T-helper 1 cell (primary cell): ENCODE data around the gene LPIN3.

ENCODE experiments used
- DNase-seq, 5 donors: peaks; one replicate each; pipeline ENCODE4 v3.0.0-alpha.2; 2012 to 2020

Gene LPIN3

GRCh38 chr20:41394081-41394480 lies 53.5 kb downstream of the LPIN3 start:
- DNase-seq = no peak

GRCh38 chr20:41394931-41395666 lies 54.5 kb downstream of the LPIN3 start:
- no peak for DNase-seq

GRCh38 chr20:41395667-41396664 lies 55.3 kb downstream of the LPIN3 start:
- DNase-seq = no peak

GRCh38 chr20:41398408-41398807 lies 57.8 kb downstream of the LPIN3 start:
- DNase-seq = no peak

- no peak for DNase-seq
Observed at GRCh38 chr20:41403604-41404003, 63.0 kb downstream of the LPIN3 start.

GRCh38 chr20:41405436-41405835 lies 64.8 kb downstream of the LPIN3 start:
- no peak for DNase-seq

- DNase-seq = no peak
Observed at GRCh38 chr20:41406353-41406752, 65.7 kb downstream of the LPIN3 start.

- no peak for DNase-seq
Observed at GRCh38 chr20:41406896-41407444, 66.3 kb downstream of the LPIN3 start.

- no peak for DNase-seq
Observed at GRCh38 chr20:41407607-41408006, 67.0 kb downstream of the LPIN3 start.

GRCh38 chr20:41408156-41408794 lies 67.7 kb downstream of the LPIN3 start:
- peak in 1 of 5 donors; percentile 41 for DNase-seq

- no peak for DNase-seq
Observed at GRCh38 chr20:41408986-41409385, 68.4 kb downstream of the LPIN3 start.
